Subcutaneous adipose tissue (tissue), 4 donors: ENCODE results near the gene PARP16. TPM values are rescaled to one million over a fixed set of nuclear protein-coding genes. Genes with fewer than 3 reads are reported as not detected.

Source experiments
- CTCF ChIP-seq: fragments of 450-650 bp; IDR thresholded peaks from one replicate; pipeline ENCODE4 v1.5.1; 2016; ENCODE audit warnings: low read depth, mild to moderate bottlenecking, control low read depth, antibody characterized with exemption, moderate library complexity
- total RNA-seq, 4 donors: library from RNA; depleted of rRNA; stranded (reverse); fragments of >200 nt; gene quantifications; one replicate each; pipeline ENCODE4 v1.1.0, GENCODE V29; 2016

Gene PARP16
- 10 to 100 TPM in 2 of 4 donors, 1 to 10 TPM in 2; 8.1 to 13.4 (median 11.0) TPM for total RNA-seq

GRCh38 chr15:65286704-65287519, at the start of gene PARP16:
Gene PARP16, minus strand, starts transcription at chr15:65286883. Its CDS starts 457 bp downstream, at chr15:65286426.
- no peak for TF ChIP-seq CTCF

- TF ChIP-seq CTCF: no peak
Measured at GRCh38 chr15:65335278-65336055, 48.8 kb upstream of the PARP16 start.

GRCh38 chr15:65334586-65335231, 48.0 kb upstream of the PARP16 start:
- no peak for TF ChIP-seq CTCF

GRCh38 chr15:65333856-65334255, 47.2 kb upstream of the PARP16 start:
- no peak for TF ChIP-seq CTCF

- no peak for TF ChIP-seq CTCF
Measured at GRCh38 chr15:65333148-65333820, 46.6 kb upstream of the PARP16 start.

- no peak for TF ChIP-seq CTCF
Measured at GRCh38 chr15:65332391-65333147, 45.9 kb upstream of the PARP16 start.
